Ovary (tissue), 9 donors: ENCODE results near the gene ARHGEF7. TPM values are rescaled to one million over a fixed set of nuclear protein-coding genes. Genes with fewer than 3 reads are reported as not detected.

Experiments used
- DNase-seq, 5 donors: peaks; one replicate each; pipeline ENCODE4 v3.0.0-alpha.2; 2019 to 2020
- H3K27ac ChIP-seq, 2 donors: fragments of 200-600 bp; one replicate each; pipeline versions ENCODE4 v1.5.1 to v1.8.0; 2019 to 2022
- H3K27me3 ChIP-seq: fragments of 200-600 bp; one replicate; pipeline ENCODE4 v1.8.0; 2022
- H3K36me3 ChIP-seq: fragments of 200-600 bp; sonication (generic); one replicate; pipeline ENCODE4 v1.5.1; 2019
- H3K4me1 ChIP-seq: one replicate; pipeline ENCODE4 v1.8.1; 2013; ENCODE audit warnings: mild to moderate bottlenecking, moderate library complexity; ENCODE audit not compliant: insufficient read depth
- H3K4me3 ChIP-seq: fragments of 200-600 bp; sonication (generic); one replicate; pipeline ENCODE4 v1.5.1; 2017
- H3K9me3 ChIP-seq, 2 donors: fragments of 200-600 bp in 1 of 2; sonication (generic) in 1 of 2; one replicate each; pipeline versions ENCODE4 v1.5.1 to v1.8.1; 2013 to 2019; ENCODE audit warnings: mild to moderate bottlenecking in 1 of 2, moderate library complexity in 1 of 2
- EP300 ChIP-seq: sonication (generic); formaldehyde crosslinking; IDR thresholded peaks from one replicate; pipeline ENCODE4 v1.6.1; 2017; ENCODE audit warnings: antibody characterized with exemption
- POLR2A ChIP-seq: fragments of 450-650 bp; IDR thresholded peaks from one replicate; pipeline ENCODE4 v1.6.1; 2017; ENCODE audit warnings: antibody characterized with exemption, mild to moderate bottlenecking, moderate library complexity
- WGBS, 3 donors: extraction: QIAGEN DNeasy Blood & Tissue Kit in 1 of 3; methylation state at CpG; one replicate each; pipeline versions ENCODE4 v1.1.5 to v1.1.7; 2013 to 2017; 5-methylcytosine and 5-hydroxymethylcytosine counted together
- intact Hi-C, 4 donors: fragments of 100-400 bp; cut with DNase I; formaldehyde crosslinking; loops; one replicate each; pipeline versions ENCODE4 v1.11.0 to v1.15.1; 2022 to 2023
- polyA plus RNA-seq, 2 donors: library from polyadenylated mRNA; stranded (reverse); fragments of 200-250 nt in 1 of 2; fragments of 350-450 nt in 1 of 2; fragmentation: Illumina TruSeq in 1 of 2; extraction: RNeasy Lipid Tissue Mini Kit (QIAGEN cat#74804) in 1 of 2; gene quantifications; one replicate each; pipeline ENCODE4 v1.2.3, GENCODE V29; 2013 to 2014
- total RNA-seq, 7 donors: library from RNA; depleted of rRNA in 2 of 7; stranded (reverse); fragments of >200 nt in 2 of 7; fragmentation: NEBNext Ultra II Directional in 3 of 7; extraction: Animal tissue kit (Norgen Biotek cat#: 25700) in 3 of 7; gene quantifications; one replicate each; pipeline versions ENCODE4 v1.1.0 to v1.2.4, GENCODE V29; 2016 to 2023
- TF ChIP-seq, protein P1 (sequence below), 3 donors: fragments of 450-650 bp in 2 of 3; fragments of 200-600 bp in 1 of 3; IDR thresholded peaks; one replicate each; pipeline versions ENCODE4 v1.5.1 to v1.8.0; 2016 to 2022; ENCODE audit warnings: antibody characterized with exemption in 3 of 3, mild to moderate bottlenecking in 1 of 3
- donor health status: DM: no; HTN: no; CAD: no; lungs with moderate emphysema.
- donor health status: DM: no; HTN: no; CAD: no.
- donor health status: Bipolar disorder and iron deficiency.
- donor health status: DM: yes; HTN: yes; CAD: no.
- donor health status: DM: no; HTN: no; CAD: no.
- donor health status: DM: yes; HTN: yes; CAD: no.

Gene ARHGEF7
- total and polyA plus RNA-seq, 9 donors = 27.6 to 58.5 (median 52.2) TPM

DNA sequence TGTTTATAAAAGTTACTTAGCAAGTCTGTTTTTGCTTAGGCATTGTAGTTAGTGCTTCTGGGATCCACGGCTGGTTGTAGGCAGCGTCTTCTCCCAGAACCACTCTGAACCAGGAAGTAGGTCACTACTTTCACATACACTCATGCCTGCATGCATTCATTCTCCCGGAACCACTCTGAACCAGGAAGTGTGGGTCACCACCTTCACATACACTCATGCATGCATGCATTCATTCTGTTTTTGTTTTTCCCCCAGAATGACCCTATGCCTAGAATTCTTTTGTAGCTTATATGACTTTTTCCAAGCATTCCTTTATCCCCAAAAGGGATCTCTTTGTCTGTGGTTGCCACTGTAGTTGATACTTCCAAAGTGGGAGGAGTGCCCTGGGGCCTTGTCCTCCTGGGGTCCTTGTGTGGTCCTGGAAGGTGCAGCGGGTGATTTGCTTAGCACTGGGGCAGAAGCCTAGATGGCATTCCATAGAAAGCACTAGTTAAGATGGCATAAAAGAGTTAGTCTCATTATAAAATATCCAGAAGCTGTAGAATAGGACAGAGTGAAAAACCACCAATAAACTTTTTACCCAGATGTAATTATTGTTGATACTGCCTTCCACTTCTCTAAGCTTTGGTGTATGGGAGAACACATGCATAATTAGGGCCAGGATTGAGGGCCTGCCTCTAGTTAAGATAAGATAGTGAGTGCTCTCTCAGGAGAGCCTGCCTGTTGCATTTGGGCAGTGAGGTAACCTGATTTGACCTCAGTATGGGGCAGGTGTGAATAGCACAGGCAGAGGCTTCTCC is 136.7 kb downstream of the ARHGEF7 start:
- H3K27ac ChIP-seq = no peak overlapping the region
- H3K4me1 ChIP-seq = no peaks in the 10 kb centered on the region
- H3K4me3 ChIP-seq = no peak overlapping the region
- no peaks in the 10 kb centered on the region for H3K9me3 ChIP-seq
- H3K27me3 ChIP-seq = no peaks in the 10 kb centered on the region
- no peak for DNase-seq
- TF ChIP-seq EP300 = no peak
- TF ChIP-seq, protein P1, sequence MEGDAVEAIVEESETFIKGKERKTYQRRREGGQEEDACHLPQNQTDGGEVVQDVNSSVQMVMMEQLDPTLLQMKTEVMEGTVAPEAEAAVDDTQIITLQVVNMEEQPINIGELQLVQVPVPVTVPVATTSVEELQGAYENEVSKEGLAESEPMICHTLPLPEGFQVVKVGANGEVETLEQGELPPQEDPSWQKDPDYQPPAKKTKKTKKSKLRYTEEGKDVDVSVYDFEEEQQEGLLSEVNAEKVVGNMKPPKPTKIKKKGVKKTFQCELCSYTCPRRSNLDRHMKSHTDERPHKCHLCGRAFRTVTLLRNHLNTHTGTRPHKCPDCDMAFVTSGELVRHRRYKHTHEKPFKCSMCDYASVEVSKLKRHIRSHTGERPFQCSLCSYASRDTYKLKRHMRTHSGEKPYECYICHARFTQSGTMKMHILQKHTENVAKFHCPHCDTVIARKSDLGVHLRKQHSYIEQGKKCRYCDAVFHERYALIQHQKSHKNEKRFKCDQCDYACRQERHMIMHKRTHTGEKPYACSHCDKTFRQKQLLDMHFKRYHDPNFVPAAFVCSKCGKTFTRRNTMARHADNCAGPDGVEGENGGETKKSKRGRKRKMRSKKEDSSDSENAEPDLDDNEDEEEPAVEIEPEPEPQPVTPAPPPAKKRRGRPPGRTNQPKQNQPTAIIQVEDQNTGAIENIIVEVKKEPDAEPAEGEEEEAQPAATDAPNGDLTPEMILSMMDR (IDR thresholded peaks at IDR 0.05) = no peak
- no peak for TF ChIP-seq POLR2A
- 84 to 96% (median 91%) methylated on average over 4 of the region's 4 CpGs for WGBS, 3 donors
- intact Hi-C loops = no loop called here
- H3K36me3 ChIP-seq = no peaks in the 10 kb centered on the region

DNA sequence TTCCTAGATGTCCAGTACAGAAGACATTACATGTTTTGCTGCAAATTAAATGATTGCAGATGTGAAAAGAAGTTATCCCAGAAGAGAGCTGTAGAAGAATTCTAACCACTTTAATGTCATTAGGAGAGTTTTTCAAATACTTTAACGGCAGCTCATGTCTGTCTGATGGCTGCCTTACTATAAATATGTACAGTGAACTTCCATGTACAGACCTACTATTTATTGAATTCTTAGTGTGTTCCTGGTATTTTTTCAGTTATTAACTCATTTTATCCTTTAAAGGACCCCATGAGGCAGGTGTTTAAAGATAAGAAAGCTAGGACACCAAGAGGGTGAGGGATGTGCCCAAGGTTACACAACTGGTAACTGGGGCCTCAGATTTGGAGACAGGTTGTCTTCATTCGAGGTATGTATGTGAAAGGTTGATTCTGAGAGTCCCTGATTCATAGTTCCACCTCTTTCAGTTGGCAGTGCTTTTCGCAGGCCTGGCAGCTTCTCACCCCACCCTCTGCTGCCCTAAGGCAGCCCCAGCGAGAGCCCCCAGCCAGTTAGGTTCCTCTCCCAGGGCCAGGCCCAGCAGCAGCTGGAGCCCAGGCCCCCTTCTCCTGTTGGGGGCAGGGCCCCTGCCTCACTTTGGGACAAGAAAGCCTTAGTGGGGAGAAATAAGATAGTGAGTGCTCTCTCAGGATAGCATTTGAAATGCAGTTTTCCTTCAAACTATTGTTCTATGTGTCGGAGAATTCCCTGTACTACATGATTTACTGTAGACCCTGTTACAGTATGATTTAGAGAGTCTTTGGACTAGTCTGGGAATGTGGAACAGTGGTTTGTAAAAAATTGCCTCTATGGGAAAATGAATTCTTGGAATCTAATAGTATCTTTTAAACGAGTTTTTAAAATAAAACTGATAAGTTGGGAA is 137.6 kb downstream of the ARHGEF7 start:
- H3K27me3 ChIP-seq = no peaks in the 10 kb centered on the region
- H3K9me3 ChIP-seq = no peaks in the 10 kb centered on the region
- H3K4me3 ChIP-seq = no peak overlapping the region
- 40 to 51% (median 49%) methylated on average over 6 of the region's 6 CpGs for WGBS, 3 donors
- no peak overlapping the region for H3K27ac ChIP-seq
- intact Hi-C loops = no loop called here
- DNase-seq = no peak
- H3K4me1 ChIP-seq = no peaks in the 10 kb centered on the region
- TF ChIP-seq EP300 = no peak
- TF ChIP-seq, protein P1 (IDR thresholded peaks at IDR 0.05) = no peak
- TF ChIP-seq POLR2A = no peak
- H3K36me3 ChIP-seq = no peaks in the 10 kb centered on the region

DNA sequence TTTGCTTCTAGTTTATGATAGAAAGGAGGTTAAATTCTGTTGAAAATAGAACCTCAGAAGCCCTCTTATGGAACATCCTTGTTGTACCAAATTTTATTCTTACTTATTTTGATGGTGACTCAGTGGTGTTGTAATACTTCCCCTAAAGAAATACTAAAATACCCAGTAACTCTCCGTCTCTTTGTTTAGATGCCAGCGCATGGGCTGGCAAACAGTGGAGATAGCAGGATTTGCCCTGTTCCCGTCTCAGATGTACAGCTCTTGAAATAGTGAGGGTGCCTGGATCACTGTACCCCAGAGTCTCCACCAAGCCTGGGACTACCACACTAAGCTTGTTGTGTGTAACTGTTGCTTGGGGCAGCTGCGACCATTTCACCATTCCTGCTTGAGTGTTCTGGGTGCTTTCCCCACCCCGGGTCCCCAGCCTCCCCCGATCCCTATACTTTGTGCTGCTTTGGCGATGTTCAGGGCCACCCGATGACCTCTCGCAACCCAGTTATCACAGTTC is 138.3 kb downstream of the ARHGEF7 start:
- H3K4me3 ChIP-seq = no peak overlapping the region
- DNase-seq = no peak
- H3K9me3 ChIP-seq = no peaks in the 10 kb centered on the region
- H3K4me1 ChIP-seq = no peaks in the 10 kb centered on the region
- H3K36me3 ChIP-seq = no peaks in the 10 kb centered on the region
- intact Hi-C loops = no loop called here
- no peak for TF ChIP-seq EP300
- TF ChIP-seq POLR2A = no peak
- TF ChIP-seq, protein P1 (IDR thresholded peaks at IDR 0.05) = no peak
- H3K27ac ChIP-seq = no peak overlapping the region
- WGBS, 3 donors = 81 to 92% (median 92%) methylated on average over 9 of the region's 9 CpGs
- H3K27me3 ChIP-seq = no peaks in the 10 kb centered on the region

DNA sequence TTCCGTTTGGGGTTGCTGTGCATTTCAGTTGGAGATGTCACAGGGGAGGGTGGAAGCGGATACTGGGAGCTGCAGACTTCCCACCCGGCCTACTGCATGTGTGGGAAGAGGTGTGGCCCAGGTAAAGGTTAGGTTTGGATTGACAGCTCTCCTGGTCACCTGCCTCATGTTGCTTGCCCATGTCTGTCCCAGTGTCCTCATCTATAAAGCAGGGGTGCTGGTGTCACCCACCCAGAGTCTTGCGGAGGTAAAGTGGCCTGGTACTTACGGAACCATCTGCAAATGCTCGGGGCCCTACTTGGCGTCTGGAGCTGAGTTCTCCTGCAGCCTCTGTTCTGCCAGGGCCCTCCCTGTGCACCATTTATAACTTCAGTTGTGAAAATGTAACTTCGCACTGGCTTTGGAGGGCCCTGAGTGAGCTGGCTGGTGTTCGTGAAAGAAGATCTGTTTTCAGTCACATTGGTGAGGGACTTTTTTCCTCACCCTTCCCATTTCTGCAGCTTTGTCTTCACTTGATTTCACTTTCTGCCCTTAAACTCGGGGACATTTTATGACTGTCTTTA is 140.2 kb downstream of the ARHGEF7 start:
- Histone ChIP-seq H3K36me3 (no peaks in the 10 kb centered on the region), H3K27ac (no peak overlapping the region), H3K27me3 (no peaks in the 10 kb centered on the region), H3K9me3 (no peaks in the 10 kb centered on the region), H3K4me1 (no peaks in the 10 kb centered on the region), H3K4me3 (no peak overlapping the region)
- intact Hi-C loops = no loop called here
- no peak for DNase-seq
- 94 to 98% (median 98%) methylated on average over 10 of the region's 10 CpGs for WGBS, 3 donors
- TF ChIP-seq, protein P1 (IDR thresholded peaks at IDR 0.05) = no peak
- TF ChIP-seq EP300 = no peak
- TF ChIP-seq POLR2A = no peak
